HepG2 (cell line): ENCODE data around the gene TPRG1L.

ENCODE experiments used
- JUN ChIP-seq: sonication (generic); formaldehyde crosslinking; IDR thresholded peaks from 2 replicates; pipeline ENCODE4 v1.4.0; 2020; ENCODE audit warnings: mild to moderate bottlenecking, missing genetic modification reagents
- SMC3 ChIP-seq: IDR thresholded peaks from 2 replicates; pipeline ENCODE4 v1.6.1; 2011; ENCODE audit warnings: low read length, improper control_type of control experiment
- ZNF225 ChIP-seq: sonication (generic); formaldehyde crosslinking; IDR thresholded peaks from 2 replicates; pipeline ENCODE4 v1.4.0; 2020; ENCODE audit warnings: mild to moderate bottlenecking, missing genetic modification reagents
- ZNF232 ChIP-seq: sonication (generic); formaldehyde crosslinking; IDR thresholded peaks from 2 replicates; pipeline ENCODE4 v1.4.0; 2020; ENCODE audit warnings: missing genetic modification reagents, borderline replicate concordance
- TF ChIP-seq, protein P1 (sequence below): sonication (generic); formaldehyde crosslinking; IDR thresholded peaks from 2 replicates; pipeline ENCODE4 v1.5.0; 2020; ENCODE audit warnings: mild to moderate bottlenecking, missing genetic modification reagents, moderate library complexity
- TF ChIP-seq, protein P2 (sequence below): sonication (generic); formaldehyde crosslinking; IDR thresholded peaks from 2 replicates; pipeline ENCODE4 v1.9.0; 2021; ENCODE audit warnings: missing genetic modification reagents, borderline replicate concordance
- TF ChIP-seq, protein P3 (sequence below), 2 experiments: IDR thresholded peaks; 2 replicates each; pipeline ENCODE4 v1.6.1; 2011 to 2012; ENCODE audit warnings: low read length in 2 of 2, borderline replicate concordance in 1 of 2, low read depth in 1 of 2, mild to moderate bottlenecking in 1 of 2, moderate library complexity in 1 of 2

DNA sequence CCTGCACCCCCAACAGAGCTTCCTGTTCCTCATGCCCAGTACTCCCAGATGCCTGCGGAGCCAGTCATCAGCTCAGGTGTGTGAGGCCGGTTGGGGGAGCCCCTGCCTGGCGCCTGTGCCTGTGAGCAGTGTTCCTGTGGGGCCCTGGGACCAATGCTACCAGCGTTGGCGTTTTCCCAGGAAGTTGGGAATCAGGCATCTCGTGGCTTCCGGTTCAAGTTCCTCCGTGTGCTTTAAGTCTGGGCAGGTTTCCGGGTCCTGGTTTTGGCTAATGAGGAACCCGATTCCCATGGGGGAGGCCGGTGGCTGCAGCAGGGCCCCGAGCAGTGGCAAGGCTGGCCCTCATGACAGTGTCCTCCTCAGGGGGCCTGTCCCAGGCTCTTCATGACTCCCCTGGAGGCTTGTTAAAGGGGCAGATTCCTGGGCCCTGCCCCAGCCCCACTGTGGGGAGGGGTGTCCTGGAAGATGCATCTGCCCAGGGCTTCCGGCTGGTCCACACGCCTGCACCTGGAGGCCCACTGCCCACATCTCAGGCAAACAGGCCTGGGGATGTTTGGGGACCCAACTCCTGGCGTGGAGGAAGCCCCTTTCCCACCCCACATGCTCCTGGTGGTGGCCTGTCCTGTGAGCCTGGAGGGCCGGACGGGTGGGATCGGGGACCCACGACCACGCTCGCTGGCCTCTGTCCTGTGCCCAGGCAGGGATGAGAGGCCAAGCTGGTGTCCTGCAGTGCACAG, 53.7 kb downstream of the TPRG1L start:
- TF ChIP-seq, protein P1, sequence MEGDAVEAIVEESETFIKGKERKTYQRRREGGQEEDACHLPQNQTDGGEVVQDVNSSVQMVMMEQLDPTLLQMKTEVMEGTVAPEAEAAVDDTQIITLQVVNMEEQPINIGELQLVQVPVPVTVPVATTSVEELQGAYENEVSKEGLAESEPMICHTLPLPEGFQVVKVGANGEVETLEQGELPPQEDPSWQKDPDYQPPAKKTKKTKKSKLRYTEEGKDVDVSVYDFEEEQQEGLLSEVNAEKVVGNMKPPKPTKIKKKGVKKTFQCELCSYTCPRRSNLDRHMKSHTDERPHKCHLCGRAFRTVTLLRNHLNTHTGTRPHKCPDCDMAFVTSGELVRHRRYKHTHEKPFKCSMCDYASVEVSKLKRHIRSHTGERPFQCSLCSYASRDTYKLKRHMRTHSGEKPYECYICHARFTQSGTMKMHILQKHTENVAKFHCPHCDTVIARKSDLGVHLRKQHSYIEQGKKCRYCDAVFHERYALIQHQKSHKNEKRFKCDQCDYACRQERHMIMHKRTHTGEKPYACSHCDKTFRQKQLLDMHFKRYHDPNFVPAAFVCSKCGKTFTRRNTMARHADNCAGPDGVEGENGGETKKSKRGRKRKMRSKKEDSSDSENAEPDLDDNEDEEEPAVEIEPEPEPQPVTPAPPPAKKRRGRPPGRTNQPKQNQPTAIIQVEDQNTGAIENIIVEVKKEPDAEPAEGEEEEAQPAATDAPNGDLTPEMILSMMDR (CRISPR knock-in tag): no peak
- TF ChIP-seq, protein P2, sequence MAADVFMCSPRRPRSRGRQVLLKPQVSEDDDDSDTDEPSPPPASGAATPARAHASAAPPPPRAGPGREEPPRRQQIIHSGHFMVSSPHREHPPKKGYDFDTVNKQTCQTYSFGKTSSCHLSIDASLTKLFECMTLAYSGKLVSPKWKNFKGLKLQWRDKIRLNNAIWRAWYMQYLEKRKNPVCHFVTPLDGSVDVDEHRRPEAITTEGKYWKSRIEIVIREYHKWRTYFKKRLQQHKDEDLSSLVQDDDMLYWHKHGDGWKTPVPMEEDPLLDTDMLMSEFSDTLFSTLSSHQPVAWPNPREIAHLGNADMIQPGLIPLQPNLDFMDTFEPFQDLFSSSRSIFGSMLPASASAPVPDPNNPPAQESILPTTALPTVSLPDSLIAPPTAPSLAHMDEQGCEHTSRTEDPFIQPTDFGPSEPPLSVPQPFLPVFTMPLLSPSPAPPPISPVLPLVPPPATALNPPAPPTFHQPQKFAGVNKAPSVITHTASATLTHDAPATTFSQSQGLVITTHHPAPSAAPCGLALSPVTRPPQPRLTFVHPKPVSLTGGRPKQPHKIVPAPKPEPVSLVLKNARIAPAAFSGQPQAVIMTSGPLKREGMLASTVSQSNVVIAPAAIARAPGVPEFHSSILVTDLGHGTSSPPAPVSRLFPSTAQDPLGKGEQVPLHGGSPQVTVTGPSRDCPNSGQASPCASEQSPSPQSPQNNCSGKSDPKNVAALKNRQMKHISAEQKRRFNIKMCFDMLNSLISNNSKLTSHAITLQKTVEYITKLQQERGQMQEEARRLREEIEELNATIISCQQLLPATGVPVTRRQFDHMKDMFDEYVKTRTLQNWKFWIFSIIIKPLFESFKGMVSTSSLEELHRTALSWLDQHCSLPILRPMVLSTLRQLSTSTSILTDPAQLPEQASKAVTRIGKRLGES (CRISPR knock-in tag): no peak
- TF ChIP-seq JUN (CRISPR knock-in tag) (no peak), ZNF225 (CRISPR knock-in tag) (no peak), SMC3 (no peak), ZNF232 (CRISPR knock-in tag) (no peak)
- TF ChIP-seq, protein P3, sequence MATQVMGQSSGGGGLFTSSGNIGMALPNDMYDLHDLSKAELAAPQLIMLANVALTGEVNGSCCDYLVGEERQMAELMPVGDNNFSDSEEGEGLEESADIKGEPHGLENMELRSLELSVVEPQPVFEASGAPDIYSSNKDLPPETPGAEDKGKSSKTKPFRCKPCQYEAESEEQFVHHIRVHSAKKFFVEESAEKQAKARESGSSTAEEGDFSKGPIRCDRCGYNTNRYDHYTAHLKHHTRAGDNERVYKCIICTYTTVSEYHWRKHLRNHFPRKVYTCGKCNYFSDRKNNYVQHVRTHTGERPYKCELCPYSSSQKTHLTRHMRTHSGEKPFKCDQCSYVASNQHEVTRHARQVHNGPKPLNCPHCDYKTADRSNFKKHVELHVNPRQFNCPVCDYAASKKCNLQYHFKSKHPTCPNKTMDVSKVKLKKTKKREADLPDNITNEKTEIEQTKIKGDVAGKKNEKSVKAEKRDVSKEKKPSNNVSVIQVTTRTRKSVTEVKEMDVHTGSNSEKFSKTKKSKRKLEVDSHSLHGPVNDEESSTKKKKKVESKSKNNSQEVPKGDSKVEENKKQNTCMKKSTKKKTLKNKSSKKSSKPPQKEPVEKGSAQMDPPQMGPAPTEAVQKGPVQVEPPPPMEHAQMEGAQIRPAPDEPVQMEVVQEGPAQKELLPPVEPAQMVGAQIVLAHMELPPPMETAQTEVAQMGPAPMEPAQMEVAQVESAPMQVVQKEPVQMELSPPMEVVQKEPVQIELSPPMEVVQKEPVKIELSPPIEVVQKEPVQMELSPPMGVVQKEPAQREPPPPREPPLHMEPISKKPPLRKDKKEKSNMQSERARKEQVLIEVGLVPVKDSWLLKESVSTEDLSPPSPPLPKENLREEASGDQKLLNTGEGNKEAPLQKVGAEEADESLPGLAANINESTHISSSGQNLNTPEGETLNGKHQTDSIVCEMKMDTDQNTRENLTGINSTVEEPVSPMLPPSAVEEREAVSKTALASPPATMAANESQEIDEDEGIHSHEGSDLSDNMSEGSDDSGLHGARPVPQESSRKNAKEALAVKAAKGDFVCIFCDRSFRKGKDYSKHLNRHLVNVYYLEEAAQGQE (IDR thresholded peaks at IDR 0.05; ENCODE audit: borderline replicate concordance in 1 of 2, low read depth in 1 of 2, low read length in 2 of 2): no peak
